Measurements from ENCODE around the gene RNF10.

DNA sequence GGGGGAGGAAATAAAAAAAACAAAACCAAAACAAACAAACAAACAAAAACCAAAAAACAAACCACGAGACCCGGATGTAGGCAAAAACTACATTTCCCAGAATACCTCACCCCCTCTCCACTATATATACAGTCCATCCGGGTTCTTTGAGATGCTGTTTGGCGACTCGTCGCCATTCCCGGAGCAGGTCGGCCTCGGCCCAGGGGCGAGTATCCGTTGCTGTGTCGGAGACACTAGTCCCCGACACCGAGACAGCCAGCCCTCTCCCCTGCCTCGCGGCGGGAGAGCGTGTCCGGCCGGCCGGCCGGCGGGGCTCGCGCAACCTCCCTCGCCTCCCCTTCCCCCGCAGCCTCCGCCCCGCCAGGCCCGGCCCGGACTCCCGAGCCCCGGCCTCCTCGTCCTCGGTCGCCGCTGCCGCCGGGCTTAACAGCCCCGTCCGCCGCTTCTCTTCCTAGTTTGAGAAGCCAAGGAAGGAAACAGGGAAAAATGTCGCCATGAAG, at the start of gene RNF10:
- TF ChIP-seq, protein P1, sequence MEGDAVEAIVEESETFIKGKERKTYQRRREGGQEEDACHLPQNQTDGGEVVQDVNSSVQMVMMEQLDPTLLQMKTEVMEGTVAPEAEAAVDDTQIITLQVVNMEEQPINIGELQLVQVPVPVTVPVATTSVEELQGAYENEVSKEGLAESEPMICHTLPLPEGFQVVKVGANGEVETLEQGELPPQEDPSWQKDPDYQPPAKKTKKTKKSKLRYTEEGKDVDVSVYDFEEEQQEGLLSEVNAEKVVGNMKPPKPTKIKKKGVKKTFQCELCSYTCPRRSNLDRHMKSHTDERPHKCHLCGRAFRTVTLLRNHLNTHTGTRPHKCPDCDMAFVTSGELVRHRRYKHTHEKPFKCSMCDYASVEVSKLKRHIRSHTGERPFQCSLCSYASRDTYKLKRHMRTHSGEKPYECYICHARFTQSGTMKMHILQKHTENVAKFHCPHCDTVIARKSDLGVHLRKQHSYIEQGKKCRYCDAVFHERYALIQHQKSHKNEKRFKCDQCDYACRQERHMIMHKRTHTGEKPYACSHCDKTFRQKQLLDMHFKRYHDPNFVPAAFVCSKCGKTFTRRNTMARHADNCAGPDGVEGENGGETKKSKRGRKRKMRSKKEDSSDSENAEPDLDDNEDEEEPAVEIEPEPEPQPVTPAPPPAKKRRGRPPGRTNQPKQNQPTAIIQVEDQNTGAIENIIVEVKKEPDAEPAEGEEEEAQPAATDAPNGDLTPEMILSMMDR (optimal IDR thresholded peaks at IDR 0.05 in 1 of 3, IDR thresholded peaks at IDR 0.05 in 1 of 3, conservative IDR thresholded peaks at IDR 0.05 in 1 of 3; ENCODE audit: extremely low read depth in 1 of 3, insufficient read depth in 2 of 3, low read length in 3 of 3) = no peak
- no peak for TF ChIP-seq EZH2 (IDR thresholded peaks at IDR 0.05; ENCODE audit: low read length)
